Mammary epithelial cell (primary cell): ENCODE data around the gene CRIM1.

ENCODE experiments used
- EZH2 ChIP-seq: IDR thresholded peaks from 2 replicates; pipeline ENCODE4 v1.6.1; 2012; ENCODE audit warnings: low read length, inconsistent platforms, borderline replicate concordance
- TF ChIP-seq, protein P1 (sequence below), 2 donors: IDR thresholded peaks in 1 of 2; conservative IDR thresholded peaks in 1 of 2; 2 replicates each; pipeline ENCODE4 v1.5.1; 2011 to 2012; ENCODE audit warnings: inconsistent platforms in 2 of 2, low read length in 2 of 2, mild to moderate bottlenecking in 2 of 2, control low read depth in 1 of 2, low read depth in 1 of 2; ENCODE audit not compliant: insufficient read depth in 1 of 2; ENCODE audit errors: extremely low read depth in 1 of 2

- no peak for TF ChIP-seq EZH2
- TF ChIP-seq, protein P1, sequence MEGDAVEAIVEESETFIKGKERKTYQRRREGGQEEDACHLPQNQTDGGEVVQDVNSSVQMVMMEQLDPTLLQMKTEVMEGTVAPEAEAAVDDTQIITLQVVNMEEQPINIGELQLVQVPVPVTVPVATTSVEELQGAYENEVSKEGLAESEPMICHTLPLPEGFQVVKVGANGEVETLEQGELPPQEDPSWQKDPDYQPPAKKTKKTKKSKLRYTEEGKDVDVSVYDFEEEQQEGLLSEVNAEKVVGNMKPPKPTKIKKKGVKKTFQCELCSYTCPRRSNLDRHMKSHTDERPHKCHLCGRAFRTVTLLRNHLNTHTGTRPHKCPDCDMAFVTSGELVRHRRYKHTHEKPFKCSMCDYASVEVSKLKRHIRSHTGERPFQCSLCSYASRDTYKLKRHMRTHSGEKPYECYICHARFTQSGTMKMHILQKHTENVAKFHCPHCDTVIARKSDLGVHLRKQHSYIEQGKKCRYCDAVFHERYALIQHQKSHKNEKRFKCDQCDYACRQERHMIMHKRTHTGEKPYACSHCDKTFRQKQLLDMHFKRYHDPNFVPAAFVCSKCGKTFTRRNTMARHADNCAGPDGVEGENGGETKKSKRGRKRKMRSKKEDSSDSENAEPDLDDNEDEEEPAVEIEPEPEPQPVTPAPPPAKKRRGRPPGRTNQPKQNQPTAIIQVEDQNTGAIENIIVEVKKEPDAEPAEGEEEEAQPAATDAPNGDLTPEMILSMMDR (conservative IDR thresholded peaks at IDR 0.05 in 1 of 2, IDR thresholded peaks at IDR 0.05 in 1 of 2; ENCODE audit: extremely low read depth in 1 of 2, insufficient read depth in 1 of 2, low read depth in 1 of 2, low read length in 2 of 2) = no peak
Measured at GRCh38 chr2:36415381-36416022, 59.9 kb downstream of the CRIM1 start.
